Cerebellar nuclear complex (tissue), 1 donor: ENCODE measurements around the gene IL13RA1.
A peak's percentile ranks its signal among the peaks of the same experiment; 100 is the strongest.
"Not testable (repeated sequence)": the region's sequence is repeated elsewhere in the genome, so short reads cannot be mapped to it uniquely, and the experiment has no call there.

Experiments used
- DNase-seq, 2 experiments: peaks; one replicate each; lab custom pipeline; 2025; lab: John Stamatoyannopoulos, UW

IL13RA1 gene

GRCh38 chrX:118780509-118780908 lies 53.1 kb downstream of the IL13RA1 start:
- no peak for DNase-seq

- no peak for DNase-seq
These were observed 53.5 kb downstream of the IL13RA1 start for GRCh38 chrX:118780911-118781310.

GRCh38 chrX:118795528-118796280 lies 68.3 kb downstream of the IL13RA1 start:
- DNase-seq, result no peak

GRCh38 chrX:118802857-118803256 lies 75.5 kb downstream of the IL13RA1 start:
- DNase-seq, result no peak

- no peak for DNase-seq
These were observed 80.0 kb downstream of the IL13RA1 start for GRCh38 chrX:118807151-118808017.

- not testable (repeated sequence) for DNase-seq
These were observed 89.9 kb downstream of the IL13RA1 start for GRCh38 chrX:118817257-118817656.

GRCh38 chrX:118823263-118824172 lies 96.1 kb downstream of the IL13RA1 start, which contains the start of gene ZCCHC12:
Gene ZCCHC12, plus strand, starts transcription at chrX:118823824. Its CDS starts 1,421 bp downstream, at chrX:118825245.
- DNase-seq, result peak; percentile 16 to 43

- no peak for DNase-seq
These were observed 96.8 kb downstream of the IL13RA1 start for GRCh38 chrX:118824173-118824730.

GRCh38 chrX:118825227-118825626 lies 97.8 kb downstream of the IL13RA1 start:
- DNase-seq, result no peak

- DNase-seq, result peak in 1 of 2 experiments; percentile 14
These were observed 112.0 kb downstream of the IL13RA1 start for GRCh38 chrX:118839334-118839958.
